ENCODE data around the gene NABP2.

Gene NABP2

DNA sequence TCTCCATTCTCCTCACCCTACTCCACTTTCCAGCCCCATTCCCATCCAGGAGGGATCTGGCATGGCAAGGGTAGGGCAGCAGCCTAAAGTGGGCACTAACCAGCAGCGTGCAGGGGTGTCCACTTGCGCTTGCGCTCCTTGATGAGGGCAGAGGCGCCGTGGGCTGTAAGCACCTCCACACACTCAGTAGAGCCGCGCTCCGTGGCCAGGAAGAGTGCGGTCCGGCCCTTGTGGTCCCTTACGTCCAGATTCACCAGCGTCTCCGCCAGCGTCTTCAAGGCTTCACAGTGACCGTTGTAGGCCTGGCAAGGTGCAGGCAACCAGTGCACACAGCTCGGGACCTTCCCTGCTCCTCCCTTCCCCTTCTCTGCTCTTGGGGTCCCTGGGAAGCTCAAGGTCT, 23.8 kb downstream of the NABP2 start:
- H3K36me3 ChIP-seq: peaks cover 95% of the 10 kb centered on the region
- H3K27me3 ChIP-seq: no peaks in the 10 kb centered on the region
- H3K4me1 ChIP-seq (ENCODE audit: control insufficient read depth in 1 of 2, insufficient read depth in 1 of 2, low read depth in 1 of 2, low read length in 1 of 2): no peaks in the 10 kb centered on the region
- H3K4me3 ChIP-seq (ENCODE audit: low read depth in 1 of 2, low read length in 1 of 2): no peak overlapping the region
- no peaks in the 10 kb centered on the region for H3K9me3 ChIP-seq
- H3K27ac ChIP-seq: no peak overlapping the region
- TF ChIP-seq, protein P1, sequence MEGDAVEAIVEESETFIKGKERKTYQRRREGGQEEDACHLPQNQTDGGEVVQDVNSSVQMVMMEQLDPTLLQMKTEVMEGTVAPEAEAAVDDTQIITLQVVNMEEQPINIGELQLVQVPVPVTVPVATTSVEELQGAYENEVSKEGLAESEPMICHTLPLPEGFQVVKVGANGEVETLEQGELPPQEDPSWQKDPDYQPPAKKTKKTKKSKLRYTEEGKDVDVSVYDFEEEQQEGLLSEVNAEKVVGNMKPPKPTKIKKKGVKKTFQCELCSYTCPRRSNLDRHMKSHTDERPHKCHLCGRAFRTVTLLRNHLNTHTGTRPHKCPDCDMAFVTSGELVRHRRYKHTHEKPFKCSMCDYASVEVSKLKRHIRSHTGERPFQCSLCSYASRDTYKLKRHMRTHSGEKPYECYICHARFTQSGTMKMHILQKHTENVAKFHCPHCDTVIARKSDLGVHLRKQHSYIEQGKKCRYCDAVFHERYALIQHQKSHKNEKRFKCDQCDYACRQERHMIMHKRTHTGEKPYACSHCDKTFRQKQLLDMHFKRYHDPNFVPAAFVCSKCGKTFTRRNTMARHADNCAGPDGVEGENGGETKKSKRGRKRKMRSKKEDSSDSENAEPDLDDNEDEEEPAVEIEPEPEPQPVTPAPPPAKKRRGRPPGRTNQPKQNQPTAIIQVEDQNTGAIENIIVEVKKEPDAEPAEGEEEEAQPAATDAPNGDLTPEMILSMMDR (IDR thresholded peaks at IDR 0.05): no peak

DNA sequence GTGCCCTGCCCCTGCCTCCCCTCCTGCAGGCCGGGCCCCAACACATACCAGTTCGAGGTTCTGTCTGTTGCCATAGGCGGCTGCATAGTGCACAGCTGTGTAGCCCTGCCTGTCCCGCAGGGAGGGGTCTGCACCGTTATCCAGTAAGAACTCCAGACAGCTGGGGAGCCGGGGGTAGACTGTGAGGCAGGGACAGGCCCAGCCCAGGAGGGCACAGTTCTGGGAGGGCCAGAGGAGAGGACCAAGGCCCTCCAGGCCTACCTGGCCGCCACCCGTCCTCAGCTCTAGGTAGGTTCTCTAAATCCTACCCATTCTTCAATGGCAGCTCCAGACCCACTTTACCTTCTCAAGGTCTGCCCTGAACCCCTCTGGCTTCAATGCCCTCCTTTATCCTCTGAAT, 24.6 kb downstream of the NABP2 start:
- Histone ChIP-seq H3K9me3 (no peaks in the 10 kb centered on the region), H3K36me3 (peaks cover 95% of the 10 kb centered on the region), H3K4me1 (ENCODE audit: control insufficient read depth in 1 of 2, insufficient read depth in 1 of 2, low read depth in 1 of 2, low read length in 1 of 2) (no peaks in the 10 kb centered on the region), H3K4me3 (ENCODE audit: low read depth in 1 of 2, low read length in 1 of 2) (no peak overlapping the region), H3K27ac (no peak overlapping the region), H3K27me3 (no peaks in the 10 kb centered on the region)
- TF ChIP-seq, protein P1 (IDR thresholded peaks at IDR 0.05): no peak

DNA sequence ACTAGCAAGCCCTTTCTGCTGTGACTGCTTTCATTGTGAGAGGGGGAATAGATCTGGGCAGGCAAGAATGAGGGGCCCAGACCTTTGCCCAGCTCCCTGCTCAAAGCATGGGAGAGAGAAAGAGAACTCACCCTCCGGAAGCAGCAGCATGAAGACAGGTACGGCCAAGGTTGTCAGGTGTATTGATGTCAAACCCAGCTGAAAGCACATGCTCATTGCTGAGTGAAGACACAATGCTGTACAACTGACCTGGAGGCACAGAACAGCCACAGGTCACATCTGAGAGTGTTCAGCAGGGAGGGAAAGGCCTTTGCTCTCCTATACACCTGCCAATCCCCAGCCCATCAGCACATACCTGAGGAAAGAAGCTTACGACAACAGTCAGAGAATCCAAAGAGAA, 28.5 kb downstream of the NABP2 start:
- no peaks in the 10 kb centered on the region for H3K27me3 ChIP-seq
- no peak overlapping the region for H3K27ac ChIP-seq
- TF ChIP-seq, protein P1 (IDR thresholded peaks at IDR 0.05): no peak
- no peaks in the 10 kb centered on the region for H3K9me3 ChIP-seq
- H3K36me3 ChIP-seq: peaks cover 83% of the 10 kb centered on the region
- no peak overlapping the region for H3K4me3 ChIP-seq (ENCODE audit: low read depth in 1 of 2, low read length in 1 of 2)
- H3K4me1 ChIP-seq (ENCODE audit: control insufficient read depth in 1 of 2, insufficient read depth in 1 of 2, low read depth in 1 of 2, low read length in 1 of 2): peaks cover 6 to 7% of the 10 kb centered on the region in 2 experiments

DNA sequence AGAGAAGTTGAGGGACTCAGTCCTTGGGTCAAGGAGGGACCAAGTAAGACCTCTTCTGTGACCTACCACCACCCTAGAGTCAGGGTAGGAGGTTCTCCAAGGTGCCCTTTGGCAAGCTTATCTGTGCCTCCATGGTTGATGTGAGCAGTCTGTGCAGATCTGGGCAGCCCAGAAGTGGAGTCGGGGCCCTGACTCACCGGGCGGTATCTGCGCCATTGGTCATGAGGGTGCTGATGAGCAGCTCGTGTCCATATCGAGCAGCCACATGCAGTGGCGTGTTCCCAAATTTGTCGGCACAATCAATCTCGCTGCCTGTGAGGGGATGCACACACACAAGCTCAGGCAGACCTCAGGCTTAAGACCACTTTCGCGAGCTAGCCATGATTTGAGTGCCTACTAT, 28.9 kb downstream of the NABP2 start:
- Histone ChIP-seq H3K36me3 (peaks cover 78% of the 10 kb centered on the region), H3K4me3 (ENCODE audit: low read depth in 1 of 2, low read length in 1 of 2) (no peak overlapping the region), H3K4me1 (ENCODE audit: control insufficient read depth in 1 of 2, insufficient read depth in 1 of 2, low read depth in 1 of 2, low read length in 1 of 2) (peaks cover 8 to 9% of the 10 kb centered on the region in 2 experiments), H3K9me3 (no peaks in the 10 kb centered on the region), H3K27ac (no peak overlapping the region), H3K27me3 (no peaks in the 10 kb centered on the region)
- TF ChIP-seq, protein P1 (IDR thresholded peaks at IDR 0.05): no peak

DNA sequence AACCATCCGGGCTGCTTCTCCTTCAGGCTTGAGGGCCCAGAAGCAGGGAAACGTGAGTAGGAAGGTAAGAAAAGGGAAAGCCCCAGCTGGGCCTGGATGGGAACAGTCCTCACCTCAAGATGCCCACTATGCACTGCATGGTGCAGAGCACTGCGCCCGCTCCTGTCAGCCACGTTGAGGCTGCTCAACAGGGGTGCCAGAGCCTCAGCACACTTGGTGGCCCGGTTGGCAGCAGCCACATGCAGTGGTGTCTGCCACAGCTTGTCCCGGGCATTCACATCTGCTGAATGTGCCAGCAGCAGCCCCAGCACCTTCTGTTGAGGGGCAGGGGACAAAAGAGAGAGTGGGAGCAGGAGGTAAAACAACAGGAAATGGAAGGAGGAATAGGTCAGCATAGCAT, 31.5 kb downstream of the NABP2 start:
- Histone ChIP-seq H3K4me1 (ENCODE audit: control insufficient read depth in 1 of 2, insufficient read depth in 1 of 2, low read depth in 1 of 2, low read length in 1 of 2) (peaks cover 15 to 19% of the 10 kb centered on the region in 2 experiments), H3K27ac (no peak overlapping the region), H3K36me3 (peaks cover 55% of the 10 kb centered on the region), H3K4me3 (ENCODE audit: low read depth in 1 of 2, low read length in 1 of 2) (no peak overlapping the region), H3K27me3 (no peaks in the 10 kb centered on the region), H3K9me3 (no peaks in the 10 kb centered on the region)
- TF ChIP-seq, protein P1 (IDR thresholded peaks at IDR 0.05): no peak
